Gastroesophageal sphincter (tissue), 4 donors: ENCODE measurements around the gene GALNT2. TPM values are rescaled to one million over a fixed set of nuclear protein-coding genes. Genes with fewer than 3 reads are reported as not detected.

Experiments used
- ATAC-seq: fragments of 150-250 bp; one replicate; pipeline ENCODE4 v1.9.1; 2016; ENCODE audit warnings: mild to moderate bottlenecking, moderate library complexity
- H3K27ac ChIP-seq, 4 donors: fragments of 200-600 bp; sonication (generic) in 3 of 4; 1 replicate in 3 of 4; 2 replicates in 1 of 4; pipeline ENCODE4 v1.5.1; 2016 to 2019
- H3K27me3 ChIP-seq: fragments of 200-600 bp; sonication (generic); one replicate; pipeline ENCODE4 v1.5.1; 2019
- H3K36me3 ChIP-seq, 2 donors: fragments of 200-600 bp; sonication (generic); one replicate each; pipeline ENCODE4 v1.5.1; 2019; ENCODE audit warnings: control low read depth in 1 of 2
- H3K4me1 ChIP-seq, 3 donors: fragments of 200-600 bp; sonication (generic); 1 replicate in 2 of 3; 2 replicates in 1 of 3; pipeline ENCODE4 v1.5.1; 2016 to 2019; ENCODE audit warnings: control low read depth in 2 of 3
- H3K4me3 ChIP-seq, 2 donors: fragments of 200-600 bp; sonication (generic); one replicate each; pipeline ENCODE4 v1.5.1; 2019; ENCODE audit warnings: mild to moderate bottlenecking in 1 of 2, moderate library complexity in 1 of 2
- H3K9me3 ChIP-seq, 3 donors: fragments of 200-600 bp; sonication (generic); one replicate each; pipeline ENCODE4 v1.5.1; 2017 to 2019; ENCODE audit warnings: control low read depth in 2 of 3
- EP300 ChIP-seq: sonication (generic); formaldehyde crosslinking; IDR thresholded peaks from one replicate; pipeline ENCODE4 v1.6.1; 2017; ENCODE audit warnings: antibody characterized with exemption, mild to moderate bottlenecking
- POLR2A ChIP-seq, 2 donors: fragments of 450-650 bp; IDR thresholded peaks; one replicate each; pipeline ENCODE4 v1.6.1; 2017; ENCODE audit warnings: antibody characterized with exemption in 2 of 2, mild to moderate bottlenecking in 2 of 2, moderate library complexity in 1 of 2
- POLR2AphosphoS5 ChIP-seq: sonication (generic); formaldehyde crosslinking; IDR thresholded peaks from one replicate; pipeline ENCODE4 v1.6.1; 2017; ENCODE audit warnings: antibody characterized with exemption
- WGBS, 2 donors: methylation state at CpG; one replicate each; pipeline ENCODE4 v1.1.5; 2018; ENCODE audit warnings: low coverage in 1 of 2; 5-methylcytosine and 5-hydroxymethylcytosine counted together
- total RNA-seq, 4 donors: library from RNA; depleted of rRNA; stranded (reverse); fragments of >200 nt; gene quantifications; one replicate each; pipeline ENCODE4 v1.1.0, GENCODE V29; 2016
- TF ChIP-seq, protein P1 (sequence below), 4 experiments: fragments of 200-600 bp in 2 of 4; fragments of 450-650 bp in 2 of 4; sonication (generic) in 1 of 4; IDR thresholded peaks; one replicate each; pipeline ENCODE4 v1.5.1; 2017 to 2019; ENCODE audit warnings: antibody characterized with exemption in 4 of 4, mild to moderate bottlenecking in 2 of 4, moderate library complexity in 2 of 4

The GALNT2 gene
- total RNA-seq, 4 donors from 2014 or later: 95.3 to 160 (median 134) TPM

DNA sequence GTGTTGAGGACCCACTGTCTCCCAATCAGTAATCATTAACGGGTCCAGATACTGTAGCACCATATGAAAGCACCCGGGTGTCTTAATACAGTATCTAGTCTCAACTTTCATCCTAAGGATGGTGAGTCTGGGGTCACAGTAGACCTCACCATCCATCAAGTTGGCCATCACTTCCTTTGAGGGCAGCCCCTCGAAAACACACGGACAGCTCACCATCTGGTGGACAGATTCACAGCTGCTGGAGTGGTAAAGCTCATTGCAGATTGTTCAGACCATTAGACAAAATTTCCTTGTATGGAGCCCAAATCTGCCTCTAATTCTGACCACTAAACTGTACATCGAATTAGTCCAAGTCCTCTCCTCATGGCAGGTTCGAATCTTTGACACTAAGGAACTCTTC lies 236.0 kb downstream of the GALNT2 start:
- Histone ChIP-seq H3K36me3 (no peaks in the 10 kb centered on the region), H3K27me3 (no peaks in the 10 kb centered on the region), H3K4me1 (peaks cover 0 to 11% (median 0%) of the 10 kb centered on the region in 3 donors), H3K4me3 (no peak overlapping the region), H3K9me3 (no peaks in the 10 kb centered on the region), H3K27ac (no peak overlapping the region)
- 70 to 86% methylated on average over 5 of the region's 6 CpGs for WGBS, 2 donors
- TF ChIP-seq POLR2AphosphoS5: no peak
- TF ChIP-seq EP300: no peak
- ATAC-seq: no peak

DNA sequence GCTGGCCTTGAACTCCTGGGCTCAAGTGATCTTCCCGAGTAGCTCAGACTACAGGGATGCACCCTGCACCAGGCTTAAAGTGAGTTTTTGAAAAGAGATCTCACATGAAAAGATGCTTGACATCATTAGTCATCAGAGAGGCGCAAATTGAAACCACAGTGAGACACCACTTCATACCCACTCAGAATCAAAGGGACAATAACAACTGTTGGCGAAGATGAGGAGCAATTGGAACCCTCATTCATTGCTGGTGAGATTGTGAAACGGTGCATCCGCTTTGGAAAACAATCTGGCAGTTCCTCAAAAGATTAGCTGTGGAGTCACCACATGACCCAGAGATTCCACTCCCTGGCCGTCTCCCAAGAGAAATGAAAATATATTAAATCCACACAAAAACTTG lies 236.8 kb downstream of the GALNT2 start:
- H3K9me3 ChIP-seq: no peaks in the 10 kb centered on the region
- peaks cover 0 to 15% (median 0%) of the 10 kb centered on the region in 3 donors for H3K4me1 ChIP-seq
- no peak overlapping the region for H3K4me3 ChIP-seq
- no peak overlapping the region for H3K27ac ChIP-seq
- WGBS, 2 donors: 57 to 64% methylated on average over 5 of the region's 6 CpGs
- ATAC-seq: no peak
- H3K27me3 ChIP-seq: no peaks in the 10 kb centered on the region
- H3K36me3 ChIP-seq: no peaks in the 10 kb centered on the region
- TF ChIP-seq POLR2A (IDR thresholded peaks at IDR 0.05) (no peak), POLR2AphosphoS5 (no peak)

DNA sequence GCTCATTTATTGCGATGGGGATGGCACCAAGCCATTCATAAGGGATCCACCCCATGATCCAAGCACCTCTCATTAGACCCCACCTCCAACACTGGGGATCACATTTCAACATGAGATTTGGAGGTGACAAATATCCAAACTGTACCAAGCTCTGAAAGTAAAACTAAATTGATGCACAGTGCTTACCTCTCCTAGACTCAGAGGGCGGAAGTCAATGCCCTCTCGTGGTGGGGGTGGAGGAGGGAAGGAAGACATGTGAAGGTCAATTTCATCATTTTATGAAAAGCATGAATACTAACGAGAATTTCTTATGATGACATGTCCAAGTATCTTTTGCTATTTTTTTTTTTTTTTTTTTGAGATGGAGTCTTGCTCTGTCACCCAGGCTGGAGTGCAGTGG lies 239.1 kb downstream of the GALNT2 start:
- H3K36me3 ChIP-seq: no peaks in the 10 kb centered on the region
- WGBS, 2 donors: 60% methylated on average over 3 of the region's 4 CpGs; no CpG with 5 or more reads in 1 of the 2 donors
- peaks cover 0 to 15% (median 0%) of the 10 kb centered on the region in 3 donors for H3K4me1 ChIP-seq
- no peak for ATAC-seq
- TF ChIP-seq EP300 (no peak), POLR2AphosphoS5 (no peak), POLR2A (IDR thresholded peaks at IDR 0.05) (no peak)
- TF ChIP-seq, protein P1, sequence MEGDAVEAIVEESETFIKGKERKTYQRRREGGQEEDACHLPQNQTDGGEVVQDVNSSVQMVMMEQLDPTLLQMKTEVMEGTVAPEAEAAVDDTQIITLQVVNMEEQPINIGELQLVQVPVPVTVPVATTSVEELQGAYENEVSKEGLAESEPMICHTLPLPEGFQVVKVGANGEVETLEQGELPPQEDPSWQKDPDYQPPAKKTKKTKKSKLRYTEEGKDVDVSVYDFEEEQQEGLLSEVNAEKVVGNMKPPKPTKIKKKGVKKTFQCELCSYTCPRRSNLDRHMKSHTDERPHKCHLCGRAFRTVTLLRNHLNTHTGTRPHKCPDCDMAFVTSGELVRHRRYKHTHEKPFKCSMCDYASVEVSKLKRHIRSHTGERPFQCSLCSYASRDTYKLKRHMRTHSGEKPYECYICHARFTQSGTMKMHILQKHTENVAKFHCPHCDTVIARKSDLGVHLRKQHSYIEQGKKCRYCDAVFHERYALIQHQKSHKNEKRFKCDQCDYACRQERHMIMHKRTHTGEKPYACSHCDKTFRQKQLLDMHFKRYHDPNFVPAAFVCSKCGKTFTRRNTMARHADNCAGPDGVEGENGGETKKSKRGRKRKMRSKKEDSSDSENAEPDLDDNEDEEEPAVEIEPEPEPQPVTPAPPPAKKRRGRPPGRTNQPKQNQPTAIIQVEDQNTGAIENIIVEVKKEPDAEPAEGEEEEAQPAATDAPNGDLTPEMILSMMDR (IDR thresholded peaks at IDR 0.05): no peak
- no peaks in the 10 kb centered on the region for H3K9me3 ChIP-seq
- H3K27me3 ChIP-seq: no peaks in the 10 kb centered on the region
- no peak overlapping the region for H3K27ac ChIP-seq
- H3K4me3 ChIP-seq: no peak overlapping the region

DNA sequence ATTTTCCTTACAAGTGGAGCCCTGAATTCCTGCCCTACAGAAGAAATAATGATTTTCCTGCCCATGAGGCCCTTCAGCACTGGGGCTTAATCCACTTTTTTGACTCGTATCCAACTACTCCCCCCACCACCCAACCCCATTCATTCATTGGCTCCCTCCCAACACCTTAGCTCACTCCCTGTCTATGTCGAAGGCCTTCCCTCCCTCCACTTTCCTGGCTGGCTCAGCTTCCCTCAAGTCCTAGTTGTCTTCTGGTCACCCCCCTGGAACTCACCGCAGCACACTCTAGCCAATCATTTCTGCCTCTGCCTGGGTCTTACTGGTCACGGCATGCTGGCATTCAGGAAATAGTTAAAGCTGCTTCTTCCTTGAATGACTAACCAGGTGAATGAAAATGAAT lies 240.2 kb downstream of the GALNT2 start:
- WGBS, 2 donors: 26 to 49% methylated on average over 2 to 3 of the region's 4 CpGs
- Histone ChIP-seq H3K27ac (no peak overlapping the region), H3K4me3 (no peak overlapping the region), H3K9me3 (no peaks in the 10 kb centered on the region), H3K27me3 (no peaks in the 10 kb centered on the region), H3K4me1 (peaks cover 0 to 15% (median 0%) of the 10 kb centered on the region in 3 donors), H3K36me3 (no peaks in the 10 kb centered on the region)
- TF ChIP-seq POLR2AphosphoS5 (no peak), EP300 (no peak), POLR2A (IDR thresholded peaks at IDR 0.05) (no peak)
- TF ChIP-seq, protein P1 (IDR thresholded peaks at IDR 0.05): no peak
- ATAC-seq: no peak

DNA sequence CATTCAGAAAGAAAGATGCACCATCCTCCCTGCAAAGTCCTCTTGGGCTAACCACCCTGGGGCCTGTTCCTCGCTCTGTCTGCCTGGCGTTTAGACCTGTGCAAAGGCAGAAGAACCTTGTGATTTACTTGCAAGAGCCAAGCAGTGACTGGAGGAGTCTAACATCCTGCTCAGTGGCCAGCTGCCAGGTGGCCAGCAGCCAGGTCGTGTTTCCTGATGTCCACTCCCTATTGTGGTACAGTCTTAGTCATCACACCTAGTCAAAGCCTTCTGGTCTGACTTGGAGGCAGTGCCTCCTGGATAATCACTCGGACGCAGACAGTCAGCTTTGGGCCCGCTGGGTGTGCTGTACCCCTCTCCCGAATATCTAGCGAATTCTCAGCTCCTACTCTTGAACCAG lies 241.0 kb downstream of the GALNT2 start:
- no peaks in the 10 kb centered on the region for H3K36me3 ChIP-seq
- peak; percentile 49 for TF ChIP-seq POLR2AphosphoS5
- TF ChIP-seq, protein P1 (IDR thresholded peaks at IDR 0.05): no peak
- no peak for TF ChIP-seq EP300
- TF ChIP-seq POLR2A (IDR thresholded peaks at IDR 0.05): no peak
- H3K27me3 ChIP-seq: no peaks in the 10 kb centered on the region
- ATAC-seq: peak; percentile 64
- H3K4me3 ChIP-seq: no peak overlapping the region
- WGBS, 2 donors: 44% methylated on average over 4 of the region's 8 CpGs; no CpG with 5 or more reads in 1 of the 2 donors
- no peak overlapping the region for H3K27ac ChIP-seq
- peaks cover 0 to 15% (median 0%) of the 10 kb centered on the region in 3 donors for H3K4me1 ChIP-seq
- no peaks in the 10 kb centered on the region for H3K9me3 ChIP-seq

DNA sequence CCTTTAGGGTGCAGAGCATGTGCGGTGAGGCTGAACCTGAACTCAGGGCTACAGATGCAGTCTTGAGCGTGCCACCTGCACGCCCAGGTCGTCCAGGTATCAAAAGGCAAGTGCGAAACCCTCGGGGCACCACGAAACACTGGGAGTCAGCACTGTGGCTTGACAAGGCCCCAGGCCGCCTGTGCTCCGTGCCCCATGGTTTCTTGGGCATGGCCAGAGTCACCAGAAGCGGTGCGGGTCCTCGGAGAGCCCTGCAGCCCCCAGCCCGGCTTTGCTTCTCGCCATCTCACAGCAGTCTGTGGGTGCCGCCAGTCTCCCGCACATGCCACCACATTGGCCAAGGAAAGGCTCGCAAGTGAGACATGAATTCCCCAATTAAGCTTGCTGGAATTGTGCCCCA lies 241.8 kb downstream of the GALNT2 start:
- no peak for ATAC-seq
- Histone ChIP-seq H3K27me3 (no peaks in the 10 kb centered on the region), H3K36me3 (no peaks in the 10 kb centered on the region), H3K4me3 (no peak overlapping the region), H3K4me1 (peaks cover 0 to 15% (median 0%) of the 10 kb centered on the region in 3 donors), H3K27ac (no peak overlapping the region), H3K9me3 (no peaks in the 10 kb centered on the region)
- TF ChIP-seq EP300 (no peak), POLR2AphosphoS5 (no peak), POLR2A (IDR thresholded peaks at IDR 0.05) (no peak)
- TF ChIP-seq, protein P1 (IDR thresholded peaks at IDR 0.05): no peak
- 97% methylated on average over 6 to 11 of the region's 17 CpGs for WGBS, 2 donors
